H9 (cell line): ENCODE data around the gene PARD3. TPM values are rescaled to one million over a fixed set of nuclear protein-coding genes. Genes with fewer than 3 reads are reported as not detected.

Source experiments
- DNase-seq: peaks from one replicate; pipeline ENCODE4 v3.0.0-alpha.2; 2017
- H2AFZ ChIP-seq: one replicate; pipeline ENCODE4 v1.6.1; 2013; ENCODE audit warnings: mild to moderate bottlenecking, low read length, control low read depth, moderate library complexity
- H2AK5ac ChIP-seq: 2 replicates; pipeline ENCODE4 v1.6.1; 2013; ENCODE audit warnings: low read length, control low read depth, mixed read lengths; ENCODE audit not compliant: insufficient read length
- H2BK120ac ChIP-seq: one replicate; pipeline ENCODE4 v1.6.1; 2013; ENCODE audit warnings: low read depth, mild to moderate bottlenecking, low read length, control low read depth, inconsistent platforms; ENCODE audit not compliant: poor library complexity, severe bottlenecking
- H2BK12ac ChIP-seq: 2 replicates; pipeline ENCODE4 v1.6.1; 2013; ENCODE audit warnings: low read length, control low read depth, mixed read lengths, low read depth; ENCODE audit not compliant: insufficient read length
- H2BK15ac ChIP-seq: 2 replicates; pipeline ENCODE4 v1.6.1; 2013; ENCODE audit warnings: low read depth, low read length, control low read depth
- H2BK20ac ChIP-seq: one replicate; pipeline ENCODE4 v1.6.1; 2013; ENCODE audit warnings: low read depth, mild to moderate bottlenecking, low read length, control low read depth, inconsistent platforms; ENCODE audit not compliant: poor library complexity, severe bottlenecking
- H2BK5ac ChIP-seq: 2 replicates; pipeline ENCODE4 v1.6.1; 2013; ENCODE audit warnings: low read length, control low read depth, mixed read lengths; ENCODE audit not compliant: insufficient read length
- H3K14ac ChIP-seq: 2 replicates; pipeline ENCODE4 v1.6.1; 2013; ENCODE audit warnings: low read length, control low read depth; ENCODE audit not compliant: insufficient read depth
- H3K18ac ChIP-seq: 2 replicates; pipeline ENCODE4 v1.6.1; 2013; ENCODE audit warnings: low read depth, mild to moderate bottlenecking, mixed read lengths, low read length, control low read depth; ENCODE audit not compliant: insufficient read length
- H3K23ac ChIP-seq: 2 replicates; pipeline ENCODE4 v1.6.1; 2013; ENCODE audit warnings: low read length, control low read depth, mixed read lengths, low read depth; ENCODE audit not compliant: insufficient read length
- H3K23me2 ChIP-seq: 2 replicates; pipeline ENCODE4 v1.6.1; 2013; ENCODE audit warnings: low read depth, mild to moderate bottlenecking, mixed read lengths, low read length, control low read depth; ENCODE audit not compliant: insufficient read length, poor library complexity, severe bottlenecking
- H3K27ac ChIP-seq: 2 replicates; pipeline ENCODE4 v1.5.1; 2013; ENCODE audit warnings: low read length, control low read depth, mixed read lengths, low read depth; ENCODE audit not compliant: insufficient read length
- H3K27me3 ChIP-seq: 2 replicates; pipeline ENCODE4 v1.6.1; 2013; ENCODE audit warnings: low read length, control low read depth, inconsistent platforms; ENCODE audit not compliant: insufficient read depth
- H3K4ac ChIP-seq: 2 replicates; pipeline ENCODE4 v1.6.1; 2013; ENCODE audit warnings: low read depth, mild to moderate bottlenecking, control low read depth, inconsistent platforms, low read length, moderate library complexity
- H3K4me1 ChIP-seq: 2 replicates; pipeline ENCODE4 v1.6.1; 2013; ENCODE audit warnings: low read length, control low read depth, inconsistent platforms; ENCODE audit not compliant: insufficient read depth
- H3K4me2 ChIP-seq: 2 replicates; pipeline ENCODE4 v1.6.1; 2013; ENCODE audit warnings: low read length, control low read depth, mixed read lengths; ENCODE audit not compliant: insufficient read length, insufficient read depth
- H3K56ac ChIP-seq: 2 replicates; pipeline ENCODE4 v1.6.1; 2013; ENCODE audit warnings: low read depth, mild to moderate bottlenecking, mixed read lengths, low read length, control low read depth; ENCODE audit not compliant: insufficient read length
- H3K79me1 ChIP-seq: 2 replicates; pipeline ENCODE4 v1.6.1; 2013; ENCODE audit warnings: low read depth, mild to moderate bottlenecking, moderate library complexity, low read length, control low read depth, inconsistent platforms; ENCODE audit not compliant: insufficient read depth, poor library complexity, severe bottlenecking
- H3K79me2 ChIP-seq: 2 replicates; pipeline ENCODE4 v1.6.1; 2013; ENCODE audit warnings: low read length, control low read depth, inconsistent platforms; ENCODE audit not compliant: insufficient read depth
- H3K9ac ChIP-seq: 2 replicates; pipeline ENCODE4 v1.6.1; 2013; ENCODE audit warnings: low read length, control low read depth, mixed read lengths; ENCODE audit not compliant: insufficient read length; ENCODE audit errors: extremely low read depth
- H3K9me3 ChIP-seq: one replicate; pipeline ENCODE4 v1.6.1; 2013; ENCODE audit warnings: low read depth, low read length, inconsistent platforms; ENCODE audit not compliant: control insufficient read depth
- H3T11ph ChIP-seq: one replicate; pipeline ENCODE4 v1.6.1; 2013; ENCODE audit warnings: mild to moderate bottlenecking, low read length, control low read depth, inconsistent platforms
- H4K20me1 ChIP-seq: one replicate; pipeline ENCODE4 v1.6.1; 2013; ENCODE audit not compliant: control insufficient read depth, insufficient read length, insufficient read depth
- H4K5ac ChIP-seq: 2 replicates; pipeline ENCODE4 v1.6.1; 2013; ENCODE audit warnings: low read depth, mild to moderate bottlenecking, mixed read lengths, low read length, control low read depth; ENCODE audit not compliant: insufficient read length
- H4K8ac ChIP-seq: replicated peaks from 2 replicates; pipeline ENCODE4 v1.6.1; 2013; ENCODE audit warnings: low read length, control low read depth, mixed read lengths, low read depth; ENCODE audit not compliant: insufficient read length
- H4K91ac ChIP-seq: 2 replicates; pipeline ENCODE4 v1.6.1; 2013; ENCODE audit warnings: low read depth, mild to moderate bottlenecking, moderate library complexity, mixed read lengths, low read length, control low read depth; ENCODE audit not compliant: insufficient read length
- H3K27ac Mint-ChIP-seq, 3 experiments: 2 replicates in 2 of 3; 3 replicates in 1 of 3; pipeline ENCODE4 v1.8.0; 2020 to 2021; ENCODE audit warnings: mixed read lengths in 3 of 3, mild to moderate bottlenecking in 1 of 3, moderate library complexity in 1 of 3
- H3K27me3 Mint-ChIP-seq: 2 replicates; pipeline ENCODE4 v1.8.0; 2021; ENCODE audit warnings: low read depth, mild to moderate bottlenecking, moderate library complexity, mixed read lengths
- H3K36me3 Mint-ChIP-seq, 3 experiments: 2 replicates in 2 of 3; 3 replicates in 1 of 3; pipeline ENCODE4 v1.8.0; 2020 to 2021; ENCODE audit warnings: low read depth in 3 of 3, mixed read lengths in 3 of 3; ENCODE audit not compliant: insufficient read depth in 1 of 3
- H3K4me1 Mint-ChIP-seq, 2 experiments: 2 replicates each; pipeline ENCODE4 v1.8.0; 2020; ENCODE audit warnings: mixed read lengths in 2 of 2
- H3K4me3 Mint-ChIP-seq, 2 experiments: 2 replicates in 1 of 2; 3 replicates in 1 of 2; pipeline ENCODE4 v1.8.0; 2020 to 2021; ENCODE audit warnings: mild to moderate bottlenecking in 2 of 2, mixed read lengths in 2 of 2, moderate library complexity in 1 of 2
- H3K9me3 Mint-ChIP-seq, 2 experiments: 2 replicates in 1 of 2; 3 replicates in 1 of 2; pipeline ENCODE4 v1.8.0; 2020; ENCODE audit warnings: mild to moderate bottlenecking in 2 of 2, mixed read lengths in 2 of 2, moderate library complexity in 1 of 2
- CTCF ChIP-seq: fragments of 200-600 bp; sonication (generic); conservative IDR thresholded peaks from 3 replicates; pipeline ENCODE4 v1.8.0; 2021; ENCODE audit warnings: antibody characterized with exemption, mild to moderate bottlenecking
- WGBS: extraction: QIAGEN DNeasy Blood & Tissue Kit; methylation state at CpG from one replicate; pipeline ENCODE4 v1.1.7; 2013; ENCODE audit warnings: missing lambda C conversion rate, low lambda C conversion rate, mixed read lengths; ENCODE audit not compliant: insufficient read length; ENCODE audit errors: extremely low coverage; 5-methylcytosine and 5-hydroxymethylcytosine counted together
- total RNA-seq: library from RNA; stranded (reverse); gene quantifications from 2 replicates; pipeline ENCODE4 v1.2.1, GENCODE V29; 2021

PARD3 gene
- total RNA-seq, 1 experiment from 2014 or later = 44.7 TPM

- Histone ChIP-seq H2AK5ac (no peak overlapping the region), H3K79me1 (no peaks in the 10 kb centered on the region), H3K18ac (no peak overlapping the region), H3K9ac (no peak overlapping the region), H2BK15ac (no peak overlapping the region), H3K23ac (no peak overlapping the region), H4K20me1 (no peaks in the 10 kb centered on the region), H2BK120ac (no peak overlapping the region), H3K14ac (no peak overlapping the region), H4K91ac (no peak overlapping the region), H4K5ac (no peak overlapping the region), H2AFZ (no peak overlapping the region), H3K27me3 (no peaks in the 10 kb centered on the region), H3K9me3 (no peaks in the 10 kb centered on the region), H4K8ac (no peak overlapping the region), H3T11ph (no peak overlapping the region), H3K56ac (no peak overlapping the region), H3K4ac (no peak overlapping the region), H3K79me2 (peaks cover 2% of the 10 kb centered on the region; the same call in 1 of the 2 replicates), H3K27ac (no peak overlapping the region), H3K4me1 (no peaks in the 10 kb centered on the region; the same call in 1 of the 2 replicates), H3K23me2 (no peaks in the 10 kb centered on the region), H2BK20ac (no peak overlapping the region), H2BK5ac (no peak overlapping the region), H2BK12ac (no peak overlapping the region), H3K4me2 (no peak overlapping the region)
- H3K4me1 Mint-ChIP-seq = peaks cover 14% of the 10 kb centered on the region in 2 experiments
- no peak for DNase-seq
- no peaks in the 10 kb centered on the region; a peak in 1 of 7 replicates for H3K36me3 Mint-ChIP-seq
- H3K9me3 Mint-ChIP-seq = no peaks in the 10 kb centered on the region
- no peak for TF ChIP-seq CTCF
- H3K4me3 Mint-ChIP-seq = no peak overlapping the region
- H3K27me3 Mint-ChIP-seq = no peaks in the 10 kb centered on the region
- WGBS = no CpG with 5 or more reads among the region's 1 CpG
- H3K27ac Mint-ChIP-seq = no peak overlapping the region
Measured at GRCh38 chr10:34553747-34554146, 261.3 kb downstream of the PARD3 start.
